Psoas muscle (tissue), 8 donors: ENCODE measurements around the gene SMIM33. TPM values are rescaled to one million over a fixed set of nuclear protein-coding genes. Genes with fewer than 3 reads are reported as not detected.

ENCODE experiments used
- ATAC-seq, 4 donors: fragments of 200-7000 bp; cut with Tn5 transposase; one replicate each; pipeline ENCODE4 v1.9.1; 2020; ENCODE audit warnings: moderate library complexity in 3 of 4, mild to moderate bottlenecking in 2 of 4
- DNase-seq, 2 donors: peaks; one replicate each; pipeline ENCODE4 v3.0.0-alpha.2; 2020
- H3K27ac ChIP-seq: fragments of 200-600 bp; one replicate; pipeline ENCODE4 v1.8.0; 2022
- H3K27me3 ChIP-seq, 3 donors: fragments of 200-600 bp in 1 of 3; one replicate each; pipeline versions ENCODE4 v1.6.1 to v1.8.0; 2013 to 2022; ENCODE audit warnings: low read length in 2 of 3, mild to moderate bottlenecking in 2 of 3, moderate library complexity in 1 of 3; ENCODE audit not compliant: insufficient read depth in 3 of 3
- H3K36me3 ChIP-seq, 2 donors: fragments of 200-600 bp in 1 of 2; one replicate each; pipeline versions ENCODE4 v1.6.1 to v1.8.0; 2013 to 2022; ENCODE audit warnings: low read depth in 1 of 2, mild to moderate bottlenecking in 1 of 2, moderate library complexity in 1 of 2; ENCODE audit not compliant: insufficient read depth in 1 of 2
- H3K4me1 ChIP-seq: fragments of 200-600 bp; one replicate; pipeline ENCODE4 v1.8.0; 2022
- H3K4me3 ChIP-seq: fragments of 200-600 bp; one replicate; pipeline ENCODE4 v1.8.0; 2022; ENCODE audit warnings: mild to moderate bottlenecking
- H3K9me3 ChIP-seq: fragments of 200-600 bp; one replicate; pipeline ENCODE4 v1.8.0; 2022
- WGBS, 3 donors: extraction: QIAGEN DNeasy Blood & Tissue Kit; methylation state at CpG; one replicate each; pipeline versions ENCODE4 v1.1.6 to v1.1.7; 2013; 5-methylcytosine and 5-hydroxymethylcytosine counted together
- intact Hi-C, 2 donors: fragments of 100-400 bp; cut with DNase I; formaldehyde crosslinking; loops; one replicate each; pipeline versions ENCODE4 v1.11.0 to v1.14.2; 2022
- polyA plus RNA-seq, 3 donors: library from polyadenylated mRNA; stranded (reverse); fragments of 200-250 nt; gene quantifications; one replicate each; pipeline ENCODE4 v1.2.3, GENCODE V29; 2013
- total RNA-seq, 4 donors: library from RNA; stranded (reverse); fragmentation: NEBNext Ultra II Directional in 2 of 4; extraction: Animal tissue kit (Norgen Biotek cat#: 25700) in 2 of 4; gene quantifications; one replicate each; pipeline versions ENCODE4 v1.2.1 to v1.2.4, GENCODE V29; 2021 to 2023
- TF ChIP-seq, protein P1 (sequence below): fragments of 200-600 bp; IDR thresholded peaks from one replicate; pipeline ENCODE4 v1.8.0; 2022; ENCODE audit warnings: antibody characterized with exemption
- donor health status: healthy with polysubstance abuse.
- donor health status: DM: no; HTN: no; CAD: no; lungs with moderate emphysema.
- donor health status: Bipolar disorder and iron deficiency.
- donor health status: healthy.
- donor health status: DM: yes; HTN: yes; CAD: no.
- donor health status: DM: no; HTN: no; CAD: no.
- donor health status: DM: no; HTN: no; CAD: no.
- donor health status: DM: yes; HTN: yes; CAD: no.

The SMIM33 gene
- total and polyA plus RNA-seq, 7 donors, result not detected

DNA sequence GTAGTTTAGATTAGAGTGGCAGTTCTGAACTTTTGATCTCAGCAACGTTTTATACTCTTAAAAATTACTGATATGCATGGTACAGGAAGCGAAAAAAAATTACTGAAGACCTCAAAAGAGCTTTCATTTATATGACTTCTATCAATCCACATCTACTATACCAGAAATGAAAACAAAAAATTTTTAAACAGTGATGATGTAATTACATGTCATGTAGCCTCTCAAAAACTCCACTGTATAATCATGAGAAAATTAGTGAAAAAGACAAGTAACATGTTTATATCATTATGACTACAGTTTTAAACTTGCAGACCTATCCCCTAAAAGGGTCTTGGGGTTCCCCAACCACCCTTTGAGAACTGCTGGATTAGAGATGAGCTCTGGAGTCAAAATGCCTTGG is 40.8 kb upstream of the SMIM33 start:
- TF ChIP-seq, protein P1, sequence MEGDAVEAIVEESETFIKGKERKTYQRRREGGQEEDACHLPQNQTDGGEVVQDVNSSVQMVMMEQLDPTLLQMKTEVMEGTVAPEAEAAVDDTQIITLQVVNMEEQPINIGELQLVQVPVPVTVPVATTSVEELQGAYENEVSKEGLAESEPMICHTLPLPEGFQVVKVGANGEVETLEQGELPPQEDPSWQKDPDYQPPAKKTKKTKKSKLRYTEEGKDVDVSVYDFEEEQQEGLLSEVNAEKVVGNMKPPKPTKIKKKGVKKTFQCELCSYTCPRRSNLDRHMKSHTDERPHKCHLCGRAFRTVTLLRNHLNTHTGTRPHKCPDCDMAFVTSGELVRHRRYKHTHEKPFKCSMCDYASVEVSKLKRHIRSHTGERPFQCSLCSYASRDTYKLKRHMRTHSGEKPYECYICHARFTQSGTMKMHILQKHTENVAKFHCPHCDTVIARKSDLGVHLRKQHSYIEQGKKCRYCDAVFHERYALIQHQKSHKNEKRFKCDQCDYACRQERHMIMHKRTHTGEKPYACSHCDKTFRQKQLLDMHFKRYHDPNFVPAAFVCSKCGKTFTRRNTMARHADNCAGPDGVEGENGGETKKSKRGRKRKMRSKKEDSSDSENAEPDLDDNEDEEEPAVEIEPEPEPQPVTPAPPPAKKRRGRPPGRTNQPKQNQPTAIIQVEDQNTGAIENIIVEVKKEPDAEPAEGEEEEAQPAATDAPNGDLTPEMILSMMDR, result no peak
- H3K36me3 ChIP-seq, result peaks cover 4 to 93% of the 10 kb centered on the region in 2 donors
- H3K27me3 ChIP-seq, result no peaks in the 10 kb centered on the region
- no peaks in the 10 kb centered on the region for H3K9me3 ChIP-seq
- 89 to 95% (median 93%) methylated on average over 2 of the region's 2 CpGs for WGBS, 3 donors
- H3K4me3 ChIP-seq, result no peak overlapping the region
- intact Hi-C loops, result no loop called here
- ATAC-seq (no peak), DNase-seq (no peak)
- H3K27ac ChIP-seq, result no peak overlapping the region
- peaks cover 13% of the 10 kb centered on the region for H3K4me1 ChIP-seq

DNA sequence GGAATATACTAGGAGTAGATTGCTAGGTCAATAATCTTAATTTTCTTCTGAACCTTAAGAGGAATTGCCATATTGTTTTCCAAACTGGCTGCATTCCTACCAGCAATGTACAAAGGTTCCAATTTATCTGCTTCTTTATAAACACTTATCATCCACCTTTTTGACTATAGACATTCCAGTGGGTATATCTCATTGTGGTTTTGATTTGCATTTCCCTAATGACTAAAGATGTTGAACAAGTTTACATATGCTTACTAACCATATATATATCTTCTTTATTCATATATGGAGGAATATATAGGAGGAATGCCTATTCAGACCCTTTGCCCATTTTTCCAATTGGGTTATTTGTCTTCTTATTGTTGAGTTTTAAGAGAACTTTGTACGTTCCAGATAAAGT is 39.1 kb upstream of the SMIM33 start:
- DNase-seq, result no peak
- 89 to 96% (median 96%) methylated on average over 1 of the region's 1 CpG for WGBS, 3 donors

DNA sequence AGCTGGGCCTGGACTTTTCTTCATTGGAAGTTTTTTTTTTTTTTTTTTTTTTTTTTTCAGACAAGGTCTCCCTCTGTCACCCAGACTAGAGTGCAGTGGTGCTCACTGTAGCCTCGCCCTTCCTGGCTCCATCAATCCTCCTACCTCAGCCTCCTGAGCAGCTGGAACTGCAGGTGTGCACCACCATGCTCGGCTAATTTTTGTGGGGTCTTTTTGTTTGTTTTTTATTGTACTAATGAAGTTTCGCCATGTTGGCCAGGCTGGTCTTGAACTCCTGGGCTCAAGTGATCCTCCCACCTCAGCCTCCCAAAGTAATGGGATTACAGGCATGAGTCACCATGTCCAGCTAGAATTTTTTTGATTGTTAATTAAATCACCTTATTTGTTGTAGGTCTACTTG is 35.1 kb upstream of the SMIM33 start:
- Histone ChIP-seq H3K36me3 (peaks cover 0 to 61% of the 10 kb centered on the region in 2 donors), H3K27me3 (no peaks in the 10 kb centered on the region), H3K4me3 (no peak overlapping the region), H3K27ac (no peak overlapping the region), H3K9me3 (no peaks in the 10 kb centered on the region), H3K4me1 (peaks cover 12% of the 10 kb centered on the region)
- intact Hi-C loops, result loop anchor here in 1 of 2 donors (5.0 kb wide), 1 partner anchor 127 kb away; the partner anchor contains the start of gene UBE2D2
- TF ChIP-seq, protein P1, result no peak
- no peak for DNase-seq
- ATAC-seq, result no peak
- 97 to 99% (median 99%) methylated on average over 3 of the region's 3 CpGs for WGBS, 3 donors

More for the DNA sequence above, 39.1 kb upstream of the SMIM33 start:
- TF ChIP-seq, protein P1, result no peak
- intact Hi-C loops, result no loop called here
- H3K9me3 ChIP-seq, result no peaks in the 10 kb centered on the region
- H3K27me3 ChIP-seq, result no peaks in the 10 kb centered on the region
- ATAC-seq, result no peak
- peaks cover 4 to 93% of the 10 kb centered on the region in 2 donors for H3K36me3 ChIP-seq
- no peak overlapping the region for H3K27ac ChIP-seq
- no peaks in the 10 kb centered on the region for H3K4me1 ChIP-seq
- no peak overlapping the region for H3K4me3 ChIP-seq

DNA sequence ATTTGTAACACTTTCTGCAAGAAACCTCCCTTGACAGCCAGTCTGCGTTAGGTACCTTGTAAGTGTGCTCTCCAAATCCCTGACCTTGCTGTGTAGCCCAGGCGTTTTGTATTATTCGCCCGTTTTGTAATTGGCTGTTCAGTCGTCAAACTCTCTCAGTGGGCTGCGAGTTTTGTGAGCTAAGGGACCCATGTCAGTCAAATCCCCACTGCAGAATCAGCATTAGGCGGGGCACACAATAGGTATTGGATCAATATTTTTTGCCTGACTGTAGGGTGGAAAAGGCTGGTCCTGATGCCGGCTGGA is 32.1 kb upstream of the SMIM33 start:
- DNase-seq, result no peak
- intact Hi-C loops, result loop anchor here in 1 of 2 donors (5.0 kb wide), 1 partner anchor 124 kb away; the partner anchor contains the start of gene UBE2D2
- H3K27me3 ChIP-seq, result no peaks in the 10 kb centered on the region
- H3K27ac ChIP-seq, result peak overlapping the region; percentile 100
- H3K9me3 ChIP-seq, result no peaks in the 10 kb centered on the region
- peaks cover 0 to 32% of the 10 kb centered on the region in 2 donors for H3K36me3 ChIP-seq
- no peak for ATAC-seq
- WGBS, 3 donors, result 18 to 34% (median 27%) methylated on average over 8 of the region's 8 CpGs
- TF ChIP-seq, protein P1, result no peak
- H3K4me1 ChIP-seq, result peaks cover 12% of the 10 kb centered on the region
- peak overlapping the region; percentile 94 for H3K4me3 ChIP-seq
